HUES48 (cell line): ENCODE results near the gene RORC.
"Not testable (repeated sequence)": the region's sequence is repeated elsewhere in the genome, so short reads cannot be mapped to it uniquely, and the experiment has no call there.

Experiments
- H3K27ac ChIP-seq: one replicate; pipeline ENCODE4 v1.7.0; 2013; ENCODE audit warnings: low read depth, low read length, inconsistent platforms
- H3K27me3 ChIP-seq: 2 replicates; pipeline ENCODE4 v1.6.1; 2013; ENCODE audit warnings: mild to moderate bottlenecking, low read length; ENCODE audit not compliant: control insufficient read depth, insufficient read depth
- H3K36me3 ChIP-seq: 2 replicates; pipeline ENCODE4 v1.6.1; 2013; ENCODE audit warnings: low read length; ENCODE audit not compliant: control insufficient read depth, insufficient read depth
- H3K4me1 ChIP-seq: 2 replicates; pipeline ENCODE4 v1.6.1; 2013; ENCODE audit warnings: mild to moderate bottlenecking, low read length; ENCODE audit not compliant: control insufficient read depth, insufficient read depth
- H3K4me3 ChIP-seq: 2 replicates; pipeline ENCODE4 v1.5.1; 2013; ENCODE audit warnings: mild to moderate bottlenecking, low read depth, low read length
- H3K9ac ChIP-seq: 2 replicates; pipeline ENCODE4 v1.6.1; 2013; ENCODE audit warnings: mild to moderate bottlenecking, low read depth, low read length, moderate library complexity
- H3K9me3 ChIP-seq: 2 replicates; pipeline ENCODE4 v1.6.1; 2013; ENCODE audit warnings: low read length; ENCODE audit not compliant: control insufficient read depth, insufficient read depth

Gene RORC

GRCh38 chr1:151831605-151832004 lies at the start of gene RORC:
RORC (minus strand) TSS chr1:151831802; CDS start chr1:151831764, 38 bp downstream.
- Histone ChIP-seq H3K36me3 (no peaks in the 10 kb centered on the region), H3K27me3 (peaks cover under 1% of the 10 kb centered on the region; the same call in 1 of the 2 replicates), H3K4me3 (no peak within 1 kb of the TSS), H3K27ac (no peak within 1 kb of the TSS), H3K9me3 (no peaks in the 10 kb centered on the region), H3K9ac (no peak within 1 kb of the TSS), H3K4me1 (peaks cover 17% of the 10 kb centered on the region)

GRCh38 chr1:151875419-151876097 lies 44.0 kb upstream of the RORC start:
- H3K4me1 ChIP-seq: 0 out of 2 replicates have a peak, but pooled peaks cover 7% of the 10 kb centered on the region
- no peak overlapping the region for H3K9ac ChIP-seq
- no peaks in the 10 kb centered on the region for H3K27me3 ChIP-seq
- no peaks in the 10 kb centered on the region for H3K9me3 ChIP-seq
- H3K4me3 ChIP-seq: no peak overlapping the region
- H3K36me3 ChIP-seq: no peaks in the 10 kb centered on the region
- no peak overlapping the region for H3K27ac ChIP-seq

DNA sequence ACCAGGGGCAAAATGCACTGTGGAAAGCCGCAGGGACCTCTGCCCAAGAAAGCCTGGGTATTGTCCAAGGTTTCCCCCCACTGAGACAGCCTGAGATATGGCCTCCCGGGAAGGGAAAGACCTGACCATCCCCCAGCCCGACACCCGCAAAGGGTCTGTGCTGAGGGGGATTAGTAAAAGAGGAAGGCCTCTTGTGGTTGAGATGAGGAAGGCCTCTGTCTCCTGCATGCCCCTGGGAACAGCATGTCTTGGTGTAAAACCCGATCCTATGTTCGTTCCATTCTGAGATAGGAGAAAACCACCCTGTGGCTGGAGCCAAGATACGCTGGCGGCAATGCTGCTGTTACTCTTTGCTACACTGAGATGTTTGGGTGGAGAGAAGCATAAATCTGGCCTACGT lies 41.2 kb upstream of the RORC start:
- not testable (repeated sequence) for H3K4me3 ChIP-seq, H3K36me3 ChIP-seq, H3K9ac ChIP-seq, H3K9me3 ChIP-seq, H3K27me3 ChIP-seq, H3K4me1 ChIP-seq
- H3K27ac ChIP-seq: peak overlapping the region; percentile 45

DNA sequence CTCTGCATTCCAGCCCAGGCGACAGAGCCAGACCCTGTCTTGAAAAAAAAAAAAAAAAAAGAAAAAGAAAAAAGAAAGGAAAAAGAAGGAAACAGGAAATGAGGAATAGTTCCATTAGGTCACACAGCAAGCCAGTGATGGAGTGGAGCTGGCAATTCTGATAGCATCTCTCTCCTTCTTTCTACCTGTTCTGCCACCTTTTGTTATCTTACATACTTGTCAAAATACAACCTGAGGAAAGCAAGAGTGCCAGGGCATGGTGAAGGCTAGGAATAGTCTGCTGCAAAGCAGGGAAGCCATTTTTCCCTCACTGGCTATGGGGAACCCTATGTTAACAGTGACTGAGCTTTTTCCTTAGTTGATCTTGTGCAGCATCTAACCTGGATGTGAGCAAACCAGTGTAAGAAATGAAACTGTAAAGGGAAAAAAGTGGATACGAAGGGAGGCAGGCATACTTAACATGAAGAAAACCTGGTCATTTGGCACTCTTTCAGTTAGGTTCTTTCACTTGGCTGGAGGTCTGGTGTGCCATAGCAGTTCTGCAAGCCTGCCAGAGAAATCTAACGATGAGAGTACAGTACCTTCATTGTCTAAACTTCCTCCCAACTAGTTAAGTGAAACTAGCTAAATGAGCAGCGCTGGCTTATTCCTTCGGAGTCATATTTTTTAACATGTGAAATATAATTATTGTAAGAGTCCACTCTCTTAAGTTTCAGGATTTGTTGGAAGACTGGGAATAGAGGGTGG lies 39.9 kb upstream of the RORC start:
- Histone ChIP-seq H3K4me3 (no peak overlapping the region), H3K4me1 (0 out of 2 replicates have a peak, but pooled peaks cover 7% of the 10 kb centered on the region), H3K27ac (no peak overlapping the region), H3K27me3 (no peaks in the 10 kb centered on the region; the same call in 1 of the 2 replicates), H3K36me3 (no peaks in the 10 kb centered on the region), H3K9ac (no peak overlapping the region), H3K9me3 (no peaks in the 10 kb centered on the region)

DNA sequence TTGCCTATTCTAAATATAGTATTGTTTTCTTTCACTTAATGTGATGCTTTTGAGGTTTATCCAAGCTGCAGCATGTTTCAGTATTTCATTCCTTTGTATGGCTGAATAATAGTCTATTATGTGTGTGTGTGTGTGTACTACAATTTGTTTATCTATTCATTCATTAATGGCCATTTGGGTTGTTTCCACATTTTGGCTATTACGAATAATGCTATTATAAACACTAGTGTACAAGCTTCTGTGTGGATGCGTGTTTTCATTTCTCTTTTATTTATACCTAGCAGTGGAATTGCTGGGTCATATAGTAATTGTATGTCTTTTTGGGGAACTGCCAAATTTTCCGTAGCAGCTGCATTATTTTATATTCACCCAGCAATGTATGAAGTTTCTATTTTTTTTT lies 36.9 kb upstream of the RORC start:
- Histone ChIP-seq H3K9me3 (no peaks in the 10 kb centered on the region), H3K27me3 (peaks cover 16% of the 10 kb centered on the region), H3K4me3 (no peak overlapping the region), H3K9ac (no peak overlapping the region), H3K27ac (no peak overlapping the region), H3K36me3 (no peaks in the 10 kb centered on the region), H3K4me1 (0 out of 2 replicates have a peak, but pooled peaks cover 7% of the 10 kb centered on the region)

- Histone ChIP-seq H3K9ac (no peak overlapping the region), H3K9me3 (no peaks in the 10 kb centered on the region), H3K4me3 (no peak overlapping the region), H3K27me3 (peaks cover 22% of the 10 kb centered on the region), H3K36me3 (no peaks in the 10 kb centered on the region), H3K27ac (no peak overlapping the region), H3K4me1 (0 out of 2 replicates have a peak, but pooled peaks cover 6% of the 10 kb centered on the region)
Measured at GRCh38 chr1:151867765-151868411, 36.3 kb upstream of the RORC start.

GRCh38 chr1:151867321-151867720 lies 35.7 kb upstream of the RORC start:
- Histone ChIP-seq H3K27ac (no peak overlapping the region), H3K4me1 (0 out of 2 replicates have a peak, but pooled peaks cover under 1% of the 10 kb centered on the region), H3K9ac (no peak overlapping the region), H3K27me3 (peaks cover 28% of the 10 kb centered on the region), H3K36me3 (no peaks in the 10 kb centered on the region), H3K4me3 (no peak overlapping the region), H3K9me3 (no peaks in the 10 kb centered on the region)

GRCh38 chr1:151864411-151864810 lies 32.8 kb upstream of the RORC start:
- no peaks in the 10 kb centered on the region for H3K9me3 ChIP-seq
- H3K9ac ChIP-seq: no peak overlapping the region
- no peaks in the 10 kb centered on the region for H3K36me3 ChIP-seq
- H3K27ac ChIP-seq: no peak overlapping the region
- H3K4me1 ChIP-seq: peaks cover 18% of the 10 kb centered on the region
- H3K4me3 ChIP-seq: no peak overlapping the region
- peaks cover 55% of the 10 kb centered on the region for H3K27me3 ChIP-seq

- no peak overlapping the region for H3K4me3 ChIP-seq
- no peaks in the 10 kb centered on the region for H3K36me3 ChIP-seq
- H3K9ac ChIP-seq: no peak overlapping the region
- no peak overlapping the region for H3K27ac ChIP-seq
- no peaks in the 10 kb centered on the region for H3K9me3 ChIP-seq
- peaks cover 73% of the 10 kb centered on the region for H3K27me3 ChIP-seq
- peaks cover 18% of the 10 kb centered on the region for H3K4me1 ChIP-seq
Measured at GRCh38 chr1:151862604-151863003, 31.0 kb upstream of the RORC start.

DNA sequence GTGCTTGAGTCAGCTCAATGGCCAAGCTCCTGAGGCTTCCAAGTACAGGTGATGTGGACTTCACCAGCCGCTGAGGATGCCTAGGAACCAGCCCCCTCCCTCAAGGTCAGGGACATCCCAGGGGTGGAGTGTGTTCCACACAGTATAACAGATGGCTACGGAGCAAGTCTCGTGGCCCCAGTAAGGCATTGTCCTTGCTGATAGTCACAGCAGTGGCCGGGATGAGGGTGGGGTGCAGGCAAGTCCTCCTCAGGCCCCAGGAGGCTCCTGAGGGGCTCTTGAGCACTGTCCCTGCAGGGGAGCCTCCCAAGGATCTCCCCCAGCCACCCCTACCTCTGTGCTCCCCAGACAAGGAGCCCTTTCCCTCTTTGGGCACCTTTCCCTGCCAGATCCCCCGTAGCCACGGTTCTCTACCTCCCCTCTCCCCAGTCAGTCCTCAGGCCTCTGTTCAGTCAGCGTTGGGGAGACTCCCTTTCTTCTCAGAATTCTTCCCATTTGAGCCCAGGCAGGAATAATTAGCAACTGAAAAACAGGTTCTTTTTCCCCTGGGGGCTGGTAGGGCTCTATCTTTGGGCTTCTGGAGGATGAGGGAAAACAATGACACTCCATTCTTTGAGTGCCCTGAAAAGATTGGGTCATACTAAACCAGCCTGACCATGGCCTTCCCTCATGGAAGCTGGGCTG lies 29.0 kb upstream of the RORC start:
- Histone ChIP-seq H3K4me3 (no peak overlapping the region), H3K27ac (no peak overlapping the region), H3K27me3 (peaks cover 79% of the 10 kb centered on the region), H3K9me3 (no peaks in the 10 kb centered on the region), H3K9ac (no peak overlapping the region), H3K36me3 (no peaks in the 10 kb centered on the region), H3K4me1 (peaks cover 18% of the 10 kb centered on the region)
